ENCODE results near the gene PAX5. TPM values are rescaled to one million over a fixed set of nuclear protein-coding genes. Genes with fewer than 3 reads are reported as not detected.

PAX5 gene
- total RNA-seq, 1 experiment from 2014 or later: 0.39 TPM

DNA sequence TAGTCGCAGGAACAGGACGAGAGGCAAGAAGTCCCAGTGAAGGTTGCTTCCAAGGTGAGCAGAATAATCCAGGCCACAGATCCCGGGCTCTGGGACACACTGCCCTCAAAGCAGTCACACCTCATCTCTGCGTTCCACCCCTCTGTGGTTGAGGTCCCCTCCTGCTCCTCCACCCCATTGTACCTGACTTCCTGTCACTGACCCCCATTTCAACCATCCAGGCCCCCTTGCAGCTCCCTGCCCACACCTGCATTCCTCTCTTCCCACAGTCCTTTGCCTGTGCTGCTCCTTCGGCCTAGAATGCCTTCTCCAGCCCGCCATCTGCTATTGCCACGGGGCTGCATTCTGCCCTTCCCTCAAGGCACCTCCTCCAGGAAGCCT, 73.5 kb downstream of the PAX5 start:
- H3K9me3 Mint-ChIP-seq: no peaks in the 10 kb centered on the region; a peak in 1 of 5 replicates
- Histone ChIP-seq H3K14ac (ENCODE audit: insufficient read depth, low read length) (no peak overlapping the region), H4K20me1 (ENCODE audit: control insufficient read depth, insufficient read depth, insufficient read length) (no peaks in the 10 kb centered on the region), H2BK15ac (ENCODE audit: low read depth, low read length) (no peak overlapping the region), H2AK5ac (ENCODE audit: insufficient read length, low read length) (no peak overlapping the region), H2BK12ac (ENCODE audit: insufficient read length, low read depth, low read length) (no peak overlapping the region), H2BK120ac (ENCODE audit: low read depth, low read length, poor library complexity, severe bottlenecking) (no peak overlapping the region), H2AFZ (ENCODE audit: low read length) (no peak overlapping the region), H3K79me2 (ENCODE audit: insufficient read depth, low read length) (no peaks in the 10 kb centered on the region), H3T11ph (ENCODE audit: low read length) (no peak overlapping the region), H3K27ac (ENCODE audit: insufficient read length, low read depth, low read length) (no peak overlapping the region), H3K4me1 (ENCODE audit: insufficient read depth, low read length) (peaks cover 3% of the 10 kb centered on the region; the same call in 1 of the 2 replicates), H3K56ac (ENCODE audit: insufficient read length, low read depth, low read length) (no peak overlapping the region), H3K4ac (ENCODE audit: low read depth, low read length) (no peak overlapping the region), H4K91ac (ENCODE audit: insufficient read length, low read depth, low read length) (no peak overlapping the region), H4K8ac (replicated peaks; ENCODE audit: insufficient read length, low read depth, low read length) (no peak overlapping the region), H3K9ac (ENCODE audit: extremely low read depth, insufficient read length, low read length) (no peak overlapping the region), H3K4me2 (ENCODE audit: insufficient read depth, insufficient read length, low read length) (no peak overlapping the region), H4K5ac (ENCODE audit: insufficient read length, low read depth, low read length) (no peak overlapping the region), H3K9me3 (ENCODE audit: control insufficient read depth, low read depth, low read length) (no peaks in the 10 kb centered on the region), H3K27me3 (ENCODE audit: insufficient read depth, low read length) (no peaks in the 10 kb centered on the region), H3K18ac (ENCODE audit: insufficient read length, low read depth, low read length) (no peak overlapping the region), H2BK20ac (ENCODE audit: low read depth, low read length, poor library complexity, severe bottlenecking) (no peak overlapping the region), H2BK5ac (ENCODE audit: insufficient read length, low read length) (no peak overlapping the region), H3K23ac (ENCODE audit: insufficient read length, low read depth, low read length) (no peak overlapping the region), H3K23me2 (ENCODE audit: insufficient read length, low read depth, low read length, poor library complexity, severe bottlenecking) (no peaks in the 10 kb centered on the region), H3K79me1 (ENCODE audit: insufficient read depth, low read depth, low read length, poor library complexity, severe bottlenecking) (no peaks in the 10 kb centered on the region)
- H3K27ac Mint-ChIP-seq: no peak overlapping the region
- peak; percentile 7 for DNase-seq
- WGBS (ENCODE audit: extremely low coverage, insufficient read length, low lambda C conversion rate): no CpG with 5 or more reads among the region's 7 CpGs
- no peaks in the 10 kb centered on the region for H3K36me3 Mint-ChIP-seq (ENCODE audit: insufficient read depth in 1 of 3, low read depth in 3 of 3)
- no peak overlapping the region for H3K4me3 Mint-ChIP-seq
- TF ChIP-seq CTCF (conservative IDR thresholded peaks at IDR 0.05): no peak
- peaks cover 21 to 23% of the 10 kb centered on the region in 2 experiments for H3K4me1 Mint-ChIP-seq
- H3K27me3 Mint-ChIP-seq (ENCODE audit: low read depth): peaks cover 12% of the 10 kb centered on the region
